AG04449 (cell line): ENCODE data around the gene TRAPPC2L.

ENCODE experiments used
- CTCF ChIA-PET: fragments of 350-600 bp; formaldehyde crosslinking; extraction: SDS; loops from one replicate; lab custom pipeline; 2021; ENCODE audit warnings: antibody characterized with exemption; lab: Yijun Ruan, JAX
- POLR2A ChIA-PET: fragments of 400-600, 350-600 bp; formaldehyde crosslinking; extraction: SDS; loops from one replicate; lab custom pipeline; 2020; ENCODE audit warnings: antibody characterized with exemption, inconsistent platforms; lab: Yijun Ruan, JAX
- DNase-seq: peaks from one replicate; pipeline ENCODE4 v3.0.0-alpha.2; 2010; ENCODE audit warnings: low read depth, low spot score
- H3K4me3 ChIP-seq: 2 replicates; pipeline ENCODE4 v1.5.1; 2011; ENCODE audit warnings: low read depth, mild to moderate bottlenecking, control low read depth, low read length
- TF ChIP-seq, protein P1 (sequence below): IDR thresholded peaks from one replicate; pipeline ENCODE4 v1.5.1; 2011; ENCODE audit warnings: mild to moderate bottlenecking, moderate library complexity, low read length, control low read depth, inconsistent platforms; ENCODE audit not compliant: insufficient read depth; ENCODE audit errors: missing control alignments

Gene TRAPPC2L, protein sequence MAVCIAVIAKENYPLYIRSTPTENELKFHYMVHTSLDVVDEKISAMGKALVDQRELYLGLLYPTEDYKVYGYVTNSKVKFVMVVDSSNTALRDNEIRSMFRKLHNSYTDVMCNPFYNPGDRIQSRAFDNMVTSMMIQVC

DNA sequence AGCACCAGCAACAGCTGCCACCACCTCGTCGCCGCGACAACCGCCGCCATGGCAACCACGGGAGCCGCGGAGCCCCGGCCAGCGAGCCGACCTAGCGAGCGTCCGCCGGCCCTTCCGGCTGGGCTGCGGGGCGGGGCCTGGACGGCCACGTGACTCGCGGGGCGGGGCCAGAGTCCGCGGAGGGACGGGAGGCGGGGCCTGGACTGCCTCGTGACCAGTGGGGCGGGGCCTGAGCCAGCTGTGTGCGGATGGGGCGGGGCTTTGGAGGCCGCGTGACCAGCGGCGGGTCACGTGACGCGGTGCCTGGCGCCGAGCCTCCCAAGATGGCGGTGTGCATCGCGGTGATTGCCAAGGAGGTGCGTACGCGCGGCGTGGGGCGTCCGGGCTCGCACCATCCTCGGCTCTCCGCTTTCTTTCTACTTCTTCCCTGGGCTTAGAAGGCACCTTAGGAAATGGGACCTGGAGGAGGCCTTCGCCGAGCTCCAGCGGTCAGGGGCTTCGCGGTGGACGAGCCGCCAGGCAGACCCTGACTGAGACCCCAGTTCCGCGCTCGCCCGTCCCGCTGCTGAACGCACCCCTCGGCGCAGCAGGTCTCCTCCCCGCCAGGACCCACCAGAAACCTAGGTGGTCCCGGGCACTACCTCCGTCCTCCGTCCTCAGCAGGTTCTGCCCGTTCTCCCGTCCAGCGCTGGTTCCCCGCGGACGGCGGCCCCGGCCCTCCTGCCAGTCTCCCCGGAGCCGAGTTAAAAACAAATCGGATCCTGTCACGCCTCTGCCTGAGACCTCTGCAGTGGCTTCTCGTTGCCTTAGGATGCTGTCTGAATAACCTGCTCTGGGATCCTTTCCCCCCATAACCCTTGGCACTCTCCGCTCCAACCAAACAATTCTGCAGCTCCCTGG lies at the start of gene TRAPPC2L, which contains the start of gene GALNS:
Gene TRAPPC2L, plus strand, starts transcription at position 300 of the 900 bp plus-strand sequence. Its CDS starts 24 bp downstream, at position 324.
Gene GALNS, minus strand, starts transcription at position 120 of the 900 bp plus-strand sequence. Its CDS starts 70 bp downstream, at position 50.
- H3K4me3 ChIP-seq: peak within 1 kb of the TSS; percentile 99
- TF ChIP-seq, protein P1, sequence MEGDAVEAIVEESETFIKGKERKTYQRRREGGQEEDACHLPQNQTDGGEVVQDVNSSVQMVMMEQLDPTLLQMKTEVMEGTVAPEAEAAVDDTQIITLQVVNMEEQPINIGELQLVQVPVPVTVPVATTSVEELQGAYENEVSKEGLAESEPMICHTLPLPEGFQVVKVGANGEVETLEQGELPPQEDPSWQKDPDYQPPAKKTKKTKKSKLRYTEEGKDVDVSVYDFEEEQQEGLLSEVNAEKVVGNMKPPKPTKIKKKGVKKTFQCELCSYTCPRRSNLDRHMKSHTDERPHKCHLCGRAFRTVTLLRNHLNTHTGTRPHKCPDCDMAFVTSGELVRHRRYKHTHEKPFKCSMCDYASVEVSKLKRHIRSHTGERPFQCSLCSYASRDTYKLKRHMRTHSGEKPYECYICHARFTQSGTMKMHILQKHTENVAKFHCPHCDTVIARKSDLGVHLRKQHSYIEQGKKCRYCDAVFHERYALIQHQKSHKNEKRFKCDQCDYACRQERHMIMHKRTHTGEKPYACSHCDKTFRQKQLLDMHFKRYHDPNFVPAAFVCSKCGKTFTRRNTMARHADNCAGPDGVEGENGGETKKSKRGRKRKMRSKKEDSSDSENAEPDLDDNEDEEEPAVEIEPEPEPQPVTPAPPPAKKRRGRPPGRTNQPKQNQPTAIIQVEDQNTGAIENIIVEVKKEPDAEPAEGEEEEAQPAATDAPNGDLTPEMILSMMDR: no peak
- POLR2A ChIA-PET: interaction anchor here (0.7 to 1.7 kb wide), 3 partner anchors 72 to 194 kb away, joined by 3 to 7 read pairs (median 3); partner anchors contain the start of genes MVD and PIEZO1
- CTCF ChIA-PET: interaction anchor here (0.8 to 2.6 kb wide), 30 partner anchors 8 to 363 kb away, joined by 3 to 20 read pairs (median 4); partner anchors contain the start of genes APRT, MVD, PABPN1L and PIEZO1
- DNase-seq: peak; percentile 29

DNA sequence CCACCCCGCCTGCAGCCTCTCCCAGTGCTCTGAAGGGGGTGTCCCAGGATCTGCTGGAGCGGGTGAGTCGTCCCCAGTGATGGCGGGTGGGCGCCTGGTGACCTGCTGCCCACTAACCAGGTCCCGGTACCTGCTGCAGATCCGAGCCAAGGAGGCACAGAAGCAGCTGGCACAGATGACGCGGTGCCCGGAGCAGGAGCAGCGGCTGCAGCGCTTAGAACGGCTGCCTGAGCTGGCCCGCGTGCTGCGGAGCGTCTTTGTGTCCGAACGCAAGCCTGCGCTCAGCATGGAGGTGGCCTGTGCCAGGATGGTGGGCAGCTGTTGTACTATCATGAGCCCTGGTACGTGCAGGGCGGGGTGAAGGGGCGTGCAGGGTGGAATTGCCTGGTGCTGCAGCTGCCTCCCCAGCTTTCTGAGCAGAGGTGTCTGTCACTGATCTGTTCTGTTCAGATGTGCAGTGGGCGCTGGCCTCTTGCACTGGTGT lies 49.7 kb upstream of the TRAPPC2L start:
- POLR2A ChIA-PET: no interaction called here
- CTCF ChIA-PET: interaction anchor here (0.7 to 1.3 kb wide), 2 partner anchors 70 to 360 kb away, joined by 3 to 4 read pairs; no protein-coding TSS in a partner anchor
- no peak overlapping the region for H3K4me3 ChIP-seq
- TF ChIP-seq, protein P1: no peak
- no peak for DNase-seq

DNA sequence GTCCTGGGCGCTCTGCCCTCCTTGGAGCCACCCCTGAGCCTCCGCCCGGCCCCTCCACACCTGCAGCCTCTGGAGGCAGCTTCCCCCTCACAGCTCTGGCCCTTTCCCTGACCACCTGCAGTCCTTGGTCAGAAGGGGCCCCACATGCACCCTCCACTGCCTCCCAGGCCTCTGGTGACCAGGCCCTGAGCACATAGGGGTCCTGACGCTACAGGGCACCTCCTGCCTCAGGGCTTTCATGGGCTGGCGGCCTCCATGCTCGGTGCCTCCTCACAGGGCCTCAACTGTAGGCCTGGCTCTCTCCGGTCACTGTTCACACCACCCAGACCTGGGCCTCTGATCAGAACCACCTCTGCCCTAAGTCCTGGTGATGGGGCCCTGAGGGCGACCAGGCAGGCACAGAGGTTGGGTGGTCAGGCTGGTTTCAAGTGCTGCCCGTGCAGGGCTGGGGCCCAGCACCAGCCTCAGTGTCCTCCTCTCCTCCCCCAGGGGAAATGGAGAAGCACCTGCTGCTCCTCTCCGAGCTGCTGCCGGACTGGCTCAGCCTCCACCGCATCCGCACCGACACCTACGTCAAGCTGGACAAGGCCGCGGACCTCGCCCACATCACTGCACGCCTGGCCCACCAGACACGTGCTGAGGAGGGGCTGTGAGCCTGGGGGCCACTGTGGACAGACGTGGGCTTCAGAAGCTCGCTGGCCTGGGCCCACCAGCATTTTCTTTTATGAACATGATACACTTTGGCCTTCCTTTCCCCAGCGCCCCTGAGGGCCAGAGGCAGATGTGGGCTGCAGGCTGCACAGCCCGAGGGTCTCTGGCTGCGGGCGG lies 49.1 kb upstream of the TRAPPC2L start:
- ChIA-PET CTCF (interaction anchor here (1.3 kb wide), 1 partner anchor 71 kb away, joined by 4 read pairs; no protein-coding TSS in a partner anchor), POLR2A (no interaction called here)
- TF ChIP-seq, protein P1: no peak
- no peak overlapping the region for H3K4me3 ChIP-seq
- no peak for DNase-seq

DNA sequence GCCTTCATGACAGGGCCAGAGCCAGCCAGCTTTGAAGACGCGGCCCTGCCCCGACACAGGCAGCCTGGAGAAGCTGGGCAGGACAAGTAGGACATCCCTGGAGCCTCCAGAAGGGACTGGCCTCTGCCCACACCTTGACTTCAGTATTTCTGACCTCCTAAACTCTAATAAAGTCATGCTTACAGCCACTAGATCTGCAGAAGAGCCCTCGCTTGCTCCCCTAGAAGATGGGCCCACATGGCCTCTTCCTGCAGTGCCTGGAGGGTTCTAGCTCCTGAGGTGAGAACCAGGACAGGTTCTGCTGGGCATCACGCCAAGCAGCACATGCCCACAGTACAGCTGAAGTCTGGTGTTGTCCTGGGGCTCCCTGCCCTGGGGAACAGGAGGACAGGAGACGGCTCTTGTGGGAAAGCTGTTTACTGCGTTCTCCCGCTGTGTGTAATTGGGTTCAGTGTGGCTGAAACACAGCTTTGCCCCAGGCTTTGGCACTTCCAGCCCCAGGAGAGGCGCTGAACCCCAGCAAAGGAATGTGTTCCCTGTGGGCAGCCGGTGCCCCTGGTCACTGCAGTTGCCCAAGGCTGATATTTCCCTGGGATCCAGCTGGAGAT lies 47.8 kb upstream of the TRAPPC2L start:
- POLR2A ChIA-PET: interaction anchor here (1.5 to 1.9 kb wide), 2 partner anchors 25 to 36 kb away, joined by 7 to 8 read pairs; no protein-coding TSS in a partner anchor
- no peak overlapping the region for H3K4me3 ChIP-seq
- no peak for DNase-seq
- CTCF ChIA-PET: interaction anchor here (0.7 to 4.0 kb wide), 6 partner anchors 9 to 358 kb away, joined by 3 to 23 read pairs (median 3); no protein-coding TSS in a partner anchor
- TF ChIP-seq, protein P1: no peak

DNA sequence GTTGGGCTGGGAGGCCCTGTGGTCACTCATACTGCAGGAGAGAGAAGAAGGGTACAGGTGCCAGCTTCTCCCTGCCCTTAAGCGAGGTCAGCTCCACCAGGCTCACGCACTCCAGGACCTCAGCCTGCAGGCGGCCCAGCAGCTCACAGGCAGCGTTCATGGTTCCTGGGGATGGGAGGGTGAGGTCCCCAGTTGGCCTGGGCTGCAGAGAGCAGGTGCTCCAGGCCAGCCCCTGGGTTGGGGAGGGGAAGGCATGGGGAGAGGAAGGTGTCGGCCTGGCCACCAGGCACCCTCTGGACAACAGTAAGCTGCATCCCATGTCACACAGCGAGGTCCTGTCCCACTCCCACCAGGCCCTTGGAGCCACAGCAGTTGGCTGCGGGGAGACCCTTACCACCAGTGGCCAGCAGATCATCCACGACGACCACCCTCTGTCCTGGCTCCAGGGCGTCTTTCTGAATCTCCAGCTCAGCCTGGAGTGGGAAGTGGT lies 47.2 kb upstream of the TRAPPC2L start:
- TF ChIP-seq, protein P1: no peak
- no peak for DNase-seq
- ChIA-PET POLR2A (interaction anchor here (0.8 to 1.9 kb wide), 4 partner anchors 13 to 53 kb away, joined by 3 to 8 read pairs (median 6); no protein-coding TSS in a partner anchor), CTCF (interaction anchor here (0.7 to 4.0 kb wide), 10 partner anchors 9 to 357 kb away, joined by 3 to 23 read pairs (median 4); partner anchors contain the start of genes GALNS and TRAPPC2L)
- no peak overlapping the region; the same call in 1 of the 2 replicates for H3K4me3 ChIP-seq
